Measurements from ENCODE around the gene TIGD7.

GRCh38 chr16:3282730-3283542 is 22.3 kb downstream of the TIGD7 start, which contains the start of gene ZNF263:
- TF ChIP-seq POLR2A (IDR thresholded peaks at IDR 0.05) (peak in 2 of 4 donors; percentile 59 to 60), CTCF (IDR thresholded peaks at IDR 0.05) (peak in 1 of 6 experiments; percentile 17)
